ENCODE data around the gene ZNF341.
"Not testable (repeated sequence)": the region's sequence is repeated elsewhere in the genome, so short reads cannot be mapped to it uniquely, and the experiment has no call there.

ZNF341 gene

DNA sequence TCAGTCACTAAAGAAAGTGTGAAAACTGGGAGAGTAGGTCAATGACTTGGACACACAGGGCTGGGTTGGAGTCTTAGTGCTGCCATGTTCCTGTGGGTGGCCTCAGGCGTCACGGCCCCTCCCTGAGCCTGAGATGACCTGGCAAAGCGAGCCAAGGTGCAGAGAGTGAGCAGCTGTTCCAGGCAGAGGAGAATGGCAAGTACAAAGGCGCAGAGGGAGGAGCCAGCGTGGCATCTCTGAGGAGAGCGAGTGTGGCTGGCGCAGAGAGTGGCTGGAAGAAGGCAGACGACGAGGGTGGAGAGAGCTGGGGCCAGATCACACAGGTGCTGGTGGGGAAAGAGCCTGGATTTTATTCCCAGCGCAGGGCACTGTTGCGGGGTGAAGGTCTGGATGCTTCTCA is 58.8 kb downstream of the ZNF341 start:
- TF ChIP-seq, protein P1, sequence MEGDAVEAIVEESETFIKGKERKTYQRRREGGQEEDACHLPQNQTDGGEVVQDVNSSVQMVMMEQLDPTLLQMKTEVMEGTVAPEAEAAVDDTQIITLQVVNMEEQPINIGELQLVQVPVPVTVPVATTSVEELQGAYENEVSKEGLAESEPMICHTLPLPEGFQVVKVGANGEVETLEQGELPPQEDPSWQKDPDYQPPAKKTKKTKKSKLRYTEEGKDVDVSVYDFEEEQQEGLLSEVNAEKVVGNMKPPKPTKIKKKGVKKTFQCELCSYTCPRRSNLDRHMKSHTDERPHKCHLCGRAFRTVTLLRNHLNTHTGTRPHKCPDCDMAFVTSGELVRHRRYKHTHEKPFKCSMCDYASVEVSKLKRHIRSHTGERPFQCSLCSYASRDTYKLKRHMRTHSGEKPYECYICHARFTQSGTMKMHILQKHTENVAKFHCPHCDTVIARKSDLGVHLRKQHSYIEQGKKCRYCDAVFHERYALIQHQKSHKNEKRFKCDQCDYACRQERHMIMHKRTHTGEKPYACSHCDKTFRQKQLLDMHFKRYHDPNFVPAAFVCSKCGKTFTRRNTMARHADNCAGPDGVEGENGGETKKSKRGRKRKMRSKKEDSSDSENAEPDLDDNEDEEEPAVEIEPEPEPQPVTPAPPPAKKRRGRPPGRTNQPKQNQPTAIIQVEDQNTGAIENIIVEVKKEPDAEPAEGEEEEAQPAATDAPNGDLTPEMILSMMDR (IDR thresholded peaks at IDR 0.05), result no peak
- peaks cover 8% of the 10 kb centered on the region for H3K27me3 Mint-ChIP-seq (ENCODE audit: low read depth, poor library complexity)
- no peak overlapping the region for H3K27ac Mint-ChIP-seq
- no peaks in the 10 kb centered on the region for H3K36me3 Mint-ChIP-seq (ENCODE audit: low read depth)
- DNase-seq, result no peak
- peaks cover 13% of the 10 kb centered on the region for H3K4me1 Mint-ChIP-seq
- no peaks in the 10 kb centered on the region for H3K9me3 Mint-ChIP-seq
- H3K4me3 Mint-ChIP-seq, result no peak overlapping the region

DNA sequence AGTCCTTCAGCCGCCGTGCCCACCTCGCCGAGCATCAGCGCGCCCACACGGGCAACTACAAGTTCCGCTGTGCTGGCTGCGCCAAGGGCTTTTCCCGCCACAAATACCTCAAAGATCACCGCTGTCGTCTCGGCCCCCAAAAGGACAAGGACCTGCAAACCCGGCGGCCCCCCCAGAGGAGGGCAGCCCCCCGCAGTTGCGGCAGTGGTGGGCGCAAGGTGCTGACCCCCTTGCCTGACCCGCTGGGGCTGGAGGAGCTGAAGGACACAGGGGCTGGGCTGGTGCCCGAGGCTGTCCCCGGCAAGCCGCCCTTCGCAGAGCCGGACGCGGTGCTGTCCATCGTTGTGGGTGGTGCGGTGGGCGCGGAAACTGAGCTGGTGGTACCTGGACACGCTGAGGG is 59.2 kb downstream of the ZNF341 start:
- TF ChIP-seq, protein P1 (IDR thresholded peaks at IDR 0.05), result no peak
- no peak for DNase-seq
- no peaks in the 10 kb centered on the region for H3K9me3 Mint-ChIP-seq
- H3K27me3 Mint-ChIP-seq (ENCODE audit: low read depth, poor library complexity), result peaks cover 8% of the 10 kb centered on the region
- no peak overlapping the region for H3K4me3 Mint-ChIP-seq
- no peaks in the 10 kb centered on the region for H3K36me3 Mint-ChIP-seq (ENCODE audit: low read depth)
- peaks cover 13% of the 10 kb centered on the region for H3K4me1 Mint-ChIP-seq
- no peak overlapping the region for H3K27ac Mint-ChIP-seq

DNA sequence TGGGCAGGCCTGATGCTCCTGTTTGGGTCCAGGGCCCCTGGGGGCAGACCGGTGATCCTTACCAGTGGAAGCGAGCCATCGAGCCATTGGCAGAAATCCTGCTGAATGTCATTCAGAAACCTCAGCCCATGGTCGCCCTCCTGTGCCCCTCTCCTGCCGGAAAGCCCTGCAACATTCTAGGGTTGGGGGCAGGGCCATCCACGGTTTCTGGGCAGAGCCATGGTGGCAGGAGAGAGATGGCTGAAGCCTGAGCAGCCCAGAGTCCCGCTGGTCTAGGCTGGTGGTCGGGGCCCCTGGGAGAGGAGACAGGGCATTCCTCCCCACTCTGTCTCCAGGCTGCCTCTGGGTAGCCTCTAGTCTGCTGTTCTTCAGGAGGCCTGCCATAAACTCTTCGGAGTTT is 59.7 kb downstream of the ZNF341 start:
- no peaks in the 10 kb centered on the region for H3K36me3 Mint-ChIP-seq (ENCODE audit: low read depth)
- TF ChIP-seq, protein P1 (IDR thresholded peaks at IDR 0.05), result no peak
- no peaks in the 10 kb centered on the region for H3K9me3 Mint-ChIP-seq
- no peak for DNase-seq
- H3K27ac Mint-ChIP-seq, result no peak overlapping the region
- no peak overlapping the region for H3K4me3 Mint-ChIP-seq
- H3K27me3 Mint-ChIP-seq (ENCODE audit: low read depth, poor library complexity), result peaks cover 8% of the 10 kb centered on the region
- H3K4me1 Mint-ChIP-seq, result peaks cover 13% of the 10 kb centered on the region

DNA sequence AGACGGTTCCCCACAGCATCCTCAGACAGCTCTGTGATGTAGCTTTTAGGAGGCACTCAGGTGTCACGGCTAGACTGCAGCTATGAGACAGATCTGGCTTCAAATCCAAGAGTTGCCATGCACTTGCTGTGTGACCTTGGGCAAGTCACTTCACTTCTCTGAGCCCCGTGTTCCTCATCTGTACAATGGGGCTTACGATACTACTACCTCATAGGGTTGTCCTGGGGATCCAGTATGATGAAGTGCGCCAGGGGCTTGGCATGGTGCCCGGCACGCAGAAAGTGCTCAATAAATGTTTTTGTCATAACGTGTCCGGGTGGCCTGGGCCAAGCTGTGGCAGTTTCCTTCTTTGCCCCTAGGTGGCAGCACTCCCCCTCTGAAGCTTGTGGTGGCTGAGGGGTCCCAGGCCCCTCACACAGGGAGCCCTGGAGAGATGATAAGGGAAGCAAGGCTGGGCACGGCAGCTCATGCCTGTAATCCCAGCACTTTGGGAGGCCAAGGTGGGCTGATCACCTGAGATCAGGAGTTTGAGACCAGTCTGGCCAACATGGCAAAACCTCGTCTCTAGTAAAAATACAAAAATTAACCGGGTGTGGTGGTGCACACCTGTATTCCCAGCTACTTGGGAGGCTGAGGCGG is 60.3 kb downstream of the ZNF341 start:
- H3K4me1 Mint-ChIP-seq, result peaks cover 12% of the 10 kb centered on the region
- H3K4me3 Mint-ChIP-seq, result no peak overlapping the region
- peak; percentile 68 for DNase-seq
- H3K27ac Mint-ChIP-seq, result no peak overlapping the region
- TF ChIP-seq, protein P1 (IDR thresholded peaks at IDR 0.05), result peak; percentile 74
- H3K27me3 Mint-ChIP-seq (ENCODE audit: low read depth, poor library complexity), result peaks cover 8% of the 10 kb centered on the region
- H3K9me3 Mint-ChIP-seq, result no peaks in the 10 kb centered on the region
- no peaks in the 10 kb centered on the region for H3K36me3 Mint-ChIP-seq (ENCODE audit: low read depth)

DNA sequence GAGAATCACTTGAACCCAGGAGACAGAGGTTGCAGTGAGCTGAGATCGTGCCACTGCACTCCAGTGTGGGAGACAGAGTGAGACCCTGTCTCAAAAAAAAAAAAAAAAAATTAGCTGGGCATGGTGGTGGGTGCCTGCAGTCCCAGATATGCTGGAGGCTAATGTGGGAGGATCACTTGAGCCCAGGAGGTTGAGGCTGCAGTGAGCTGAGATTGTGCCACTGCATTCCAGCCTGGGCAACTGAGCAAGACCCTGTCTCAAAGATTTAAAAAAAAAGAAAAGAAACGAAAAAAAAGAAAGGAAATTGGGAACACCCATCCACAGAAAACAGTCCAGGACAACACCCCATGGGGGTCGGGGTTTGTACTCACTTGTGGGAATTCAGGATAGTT is 60.8 kb downstream of the ZNF341 start:
- peak overlapping the region; percentile 19 for H3K27ac Mint-ChIP-seq
- not testable (repeated sequence) for H3K36me3 Mint-ChIP-seq (ENCODE audit: low read depth); H3K4me1 Mint-ChIP-seq; H3K4me3 Mint-ChIP-seq; H3K27me3 Mint-ChIP-seq (ENCODE audit: low read depth, poor library complexity); DNase-seq; H3K9me3 Mint-ChIP-seq

DNA sequence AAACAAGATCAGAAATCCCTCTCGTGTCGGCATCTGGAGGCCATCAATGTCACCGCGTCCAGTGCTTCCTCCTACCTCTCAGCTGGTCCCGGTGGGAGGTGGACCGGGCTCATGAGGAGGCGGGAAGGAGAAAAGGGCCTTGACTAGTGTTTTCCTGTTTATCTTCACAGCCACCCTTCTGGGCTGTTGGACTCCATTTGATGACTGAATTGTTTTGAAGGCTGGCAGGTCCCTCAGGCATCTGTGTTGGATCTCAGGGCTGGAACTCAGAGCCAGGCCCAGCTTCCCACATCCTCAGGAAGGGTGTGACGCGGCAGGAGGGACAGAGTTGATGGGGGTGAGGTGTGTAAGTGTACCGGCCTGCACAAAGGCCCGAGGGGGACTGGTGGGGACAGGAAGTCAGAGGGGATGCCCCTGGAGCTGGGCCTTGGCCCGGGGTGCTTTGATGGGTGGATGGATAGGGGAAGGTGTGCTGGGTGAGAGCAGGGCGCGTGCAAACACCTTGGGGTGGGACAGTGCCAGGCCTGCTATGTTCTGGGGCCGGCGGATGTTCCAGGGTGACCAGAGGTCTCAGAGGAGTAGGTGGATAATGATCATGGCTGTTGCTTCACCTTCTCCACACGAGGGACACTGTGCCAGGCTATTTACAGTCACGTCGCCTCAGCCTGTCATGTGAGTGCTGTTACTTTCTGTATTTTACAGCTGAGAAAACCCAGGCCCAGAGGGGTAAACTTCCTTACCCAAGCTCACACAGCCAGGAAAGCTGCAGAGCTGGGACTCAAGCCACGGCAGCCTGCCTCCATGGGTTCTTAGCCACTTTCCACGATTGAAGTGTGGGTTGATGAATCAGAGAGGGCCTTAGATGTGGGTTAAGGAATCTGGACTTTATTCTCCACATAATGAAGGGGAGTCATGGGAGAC is 61.5 kb downstream of the ZNF341 start:
- Mint-ChIP-seq H3K27me3 (ENCODE audit: low read depth, poor library complexity) (peaks cover 12% of the 10 kb centered on the region), H3K27ac (no peak overlapping the region), H3K36me3 (ENCODE audit: low read depth) (no peaks in the 10 kb centered on the region), H3K9me3 (no peaks in the 10 kb centered on the region), H3K4me3 (no peak overlapping the region), H3K4me1 (peaks cover 4% of the 10 kb centered on the region)
- DNase-seq, result no peak
- TF ChIP-seq, protein P1 (IDR thresholded peaks at IDR 0.05), result no peak

All from nephron progenitor cell (in vitro differentiated cells).